ENCODE results near the gene CTXND1.

The CTXND1 gene

DNA sequence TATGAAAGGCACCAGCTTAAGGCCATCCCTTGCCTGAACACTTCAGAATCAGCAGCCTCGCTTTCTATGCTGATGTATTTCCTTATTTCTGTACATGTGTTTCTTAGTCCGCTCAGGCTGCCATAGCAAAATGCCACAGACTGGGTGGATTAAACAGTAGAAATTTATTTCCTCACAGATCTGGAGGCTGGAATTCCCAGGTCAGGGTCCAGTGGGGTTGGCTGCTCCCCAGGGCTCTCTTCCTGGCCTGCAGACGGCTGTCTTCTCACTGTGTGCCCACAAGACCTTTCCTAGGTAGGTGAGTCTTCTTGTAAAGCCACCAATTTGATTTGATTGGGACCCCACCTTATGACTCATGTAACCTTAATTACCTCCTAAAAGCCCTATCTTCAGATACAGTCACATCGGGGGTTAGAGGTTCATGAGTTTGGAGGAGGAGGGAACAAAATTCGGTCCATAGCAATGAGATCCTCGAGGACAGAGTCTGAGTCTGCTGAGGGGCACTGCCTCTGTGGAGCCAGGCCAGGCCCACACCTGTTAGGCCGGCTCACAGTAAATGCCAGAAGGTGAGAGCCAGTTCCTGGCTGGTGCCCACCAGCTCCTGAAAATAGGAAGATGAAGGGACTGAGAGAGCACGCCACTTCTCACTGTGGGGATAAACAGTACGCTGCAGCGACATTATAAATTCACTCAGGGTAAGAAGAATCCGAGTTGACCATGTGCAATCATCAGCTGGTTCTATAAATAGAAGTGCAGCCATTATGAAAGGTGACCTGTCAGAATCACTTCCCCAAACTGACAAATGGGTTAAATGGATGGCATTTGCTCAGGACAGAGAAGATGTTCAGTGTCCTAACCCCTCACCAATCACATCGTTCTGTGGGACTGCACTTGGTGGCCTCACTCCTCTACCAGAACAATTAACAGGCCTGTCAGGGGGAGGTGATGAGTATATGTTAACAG is 41.1 kb downstream of the CTXND1 start:
- TF ChIP-seq, protein P1, sequence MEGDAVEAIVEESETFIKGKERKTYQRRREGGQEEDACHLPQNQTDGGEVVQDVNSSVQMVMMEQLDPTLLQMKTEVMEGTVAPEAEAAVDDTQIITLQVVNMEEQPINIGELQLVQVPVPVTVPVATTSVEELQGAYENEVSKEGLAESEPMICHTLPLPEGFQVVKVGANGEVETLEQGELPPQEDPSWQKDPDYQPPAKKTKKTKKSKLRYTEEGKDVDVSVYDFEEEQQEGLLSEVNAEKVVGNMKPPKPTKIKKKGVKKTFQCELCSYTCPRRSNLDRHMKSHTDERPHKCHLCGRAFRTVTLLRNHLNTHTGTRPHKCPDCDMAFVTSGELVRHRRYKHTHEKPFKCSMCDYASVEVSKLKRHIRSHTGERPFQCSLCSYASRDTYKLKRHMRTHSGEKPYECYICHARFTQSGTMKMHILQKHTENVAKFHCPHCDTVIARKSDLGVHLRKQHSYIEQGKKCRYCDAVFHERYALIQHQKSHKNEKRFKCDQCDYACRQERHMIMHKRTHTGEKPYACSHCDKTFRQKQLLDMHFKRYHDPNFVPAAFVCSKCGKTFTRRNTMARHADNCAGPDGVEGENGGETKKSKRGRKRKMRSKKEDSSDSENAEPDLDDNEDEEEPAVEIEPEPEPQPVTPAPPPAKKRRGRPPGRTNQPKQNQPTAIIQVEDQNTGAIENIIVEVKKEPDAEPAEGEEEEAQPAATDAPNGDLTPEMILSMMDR (IDR thresholded peaks at IDR 0.05; ENCODE audit: extremely low read depth, missing control alignments), result no peak
- peak; percentile 34 for DNase-seq (ENCODE audit: low spot score)

DNA sequence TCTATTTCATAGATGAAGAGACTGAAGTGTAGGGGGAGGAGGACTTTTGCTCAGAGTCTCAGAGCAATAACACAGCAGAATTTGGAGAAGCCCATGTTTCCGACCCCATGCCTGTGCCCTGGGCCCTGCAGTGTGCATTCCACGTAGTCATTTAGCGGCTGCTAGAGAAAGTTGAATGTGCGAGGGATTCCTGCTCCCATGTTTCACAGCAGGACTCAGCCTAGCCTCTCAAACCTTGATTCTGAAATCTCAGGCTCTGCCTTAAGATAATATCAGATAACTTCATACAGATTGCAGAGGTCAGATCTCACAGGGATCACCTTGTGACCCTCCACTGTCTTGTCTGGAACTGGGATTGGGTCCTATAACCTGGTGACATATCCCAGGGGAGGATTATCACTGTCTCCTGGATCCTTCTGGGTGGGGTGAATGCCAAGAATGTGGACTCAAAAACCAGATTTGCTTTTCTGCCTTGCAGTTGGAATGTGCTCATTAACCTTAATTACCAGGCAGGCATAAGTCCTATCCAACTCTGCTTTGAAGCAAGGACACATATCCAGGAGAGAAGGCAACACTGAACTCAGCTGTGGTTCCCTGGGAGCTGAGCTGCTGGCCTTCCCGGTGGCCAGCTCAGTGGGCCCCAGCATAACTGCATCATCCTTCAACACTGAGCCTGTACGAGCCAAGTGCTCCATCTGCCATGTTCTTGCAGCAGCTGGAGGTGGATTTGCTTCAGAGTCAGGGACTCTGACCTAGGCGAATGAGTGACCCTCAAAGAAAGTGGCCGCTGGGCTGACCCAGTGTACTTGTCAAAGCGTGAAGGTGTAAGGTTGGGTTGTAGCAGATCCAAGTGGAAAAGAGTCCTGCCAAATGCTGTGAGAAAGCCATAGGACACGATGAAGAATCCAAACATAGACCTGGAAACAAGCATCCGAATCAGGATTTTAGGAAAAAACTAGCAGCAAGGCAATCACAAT is 43.0 kb downstream of the CTXND1 start:
- no peak for DNase-seq (ENCODE audit: low spot score)
- TF ChIP-seq, protein P1 (IDR thresholded peaks at IDR 0.05; ENCODE audit: extremely low read depth, missing control alignments), result no peak

DNA sequence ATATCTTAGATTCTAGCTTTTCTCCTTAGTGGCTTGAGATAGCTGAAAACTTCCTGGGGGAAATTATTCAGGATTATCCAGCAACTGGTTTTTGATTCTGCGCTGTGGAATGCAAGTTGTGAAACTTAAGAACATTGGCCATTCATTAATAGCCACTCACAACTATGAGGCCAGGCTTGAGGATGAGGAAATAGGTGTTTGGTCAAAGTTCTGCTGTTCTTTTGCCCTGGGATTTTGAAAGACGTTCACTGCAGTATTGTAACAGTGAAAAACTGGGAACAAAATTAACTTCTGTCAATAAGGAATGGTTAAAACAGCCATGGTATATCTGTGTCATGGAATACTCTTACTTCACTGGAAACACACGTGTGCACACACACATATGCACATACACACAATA is 44.1 kb downstream of the CTXND1 start:
- TF ChIP-seq, protein P1 (IDR thresholded peaks at IDR 0.05; ENCODE audit: extremely low read depth, missing control alignments), result no peak
- no peak for DNase-seq (ENCODE audit: low spot score)

DNA sequence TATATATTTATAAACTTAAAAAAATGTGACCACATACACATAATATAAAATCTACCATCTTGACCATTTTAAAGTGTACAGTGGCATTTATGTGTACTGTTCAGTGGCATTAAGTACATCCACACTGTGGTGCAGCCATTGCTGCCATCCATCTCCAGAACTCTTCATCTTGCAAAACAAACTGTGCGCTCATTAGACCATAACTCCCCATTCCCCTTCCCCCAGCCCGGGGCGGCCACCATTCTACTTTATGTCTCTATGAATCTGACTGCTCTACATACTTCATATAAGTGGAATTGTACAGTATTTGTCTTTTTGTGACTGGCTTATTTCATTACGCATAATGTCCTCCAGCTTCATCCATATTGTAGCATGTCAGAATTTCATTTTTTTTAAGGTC is 47.8 kb downstream of the CTXND1 start:
- TF ChIP-seq, protein P1 (IDR thresholded peaks at IDR 0.05; ENCODE audit: extremely low read depth, missing control alignments), result no peak
- DNase-seq (ENCODE audit: low spot score), result no peak

DNA sequence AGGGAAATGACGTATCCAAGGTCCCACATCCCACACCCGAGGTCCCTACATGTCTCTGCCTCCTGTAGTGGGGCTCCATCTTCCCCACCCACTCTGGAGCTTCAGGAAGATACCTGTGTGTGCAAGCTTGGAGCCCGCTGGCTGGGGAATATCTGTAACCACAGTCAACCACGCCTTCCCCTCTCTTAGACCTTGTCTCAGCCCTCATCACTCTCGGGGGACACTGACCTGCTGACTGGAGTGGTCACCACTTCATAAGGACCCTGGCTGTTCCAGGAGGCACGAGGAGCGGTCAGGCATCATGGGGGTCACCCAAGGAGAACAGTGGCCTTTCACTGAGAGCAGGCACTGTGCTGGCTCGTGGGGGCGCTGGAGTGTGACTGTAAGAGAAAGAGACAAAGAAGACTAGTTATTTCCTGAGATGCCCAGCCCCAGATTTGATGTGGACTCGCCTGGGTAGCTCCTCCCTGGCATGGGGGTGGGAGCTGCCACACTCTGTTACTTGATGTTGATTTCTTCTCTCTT is 48.6 kb downstream of the CTXND1 start:
- TF ChIP-seq, protein P1 (IDR thresholded peaks at IDR 0.05; ENCODE audit: extremely low read depth, missing control alignments), result no peak
- DNase-seq (ENCODE audit: low spot score), result no peak

DNA sequence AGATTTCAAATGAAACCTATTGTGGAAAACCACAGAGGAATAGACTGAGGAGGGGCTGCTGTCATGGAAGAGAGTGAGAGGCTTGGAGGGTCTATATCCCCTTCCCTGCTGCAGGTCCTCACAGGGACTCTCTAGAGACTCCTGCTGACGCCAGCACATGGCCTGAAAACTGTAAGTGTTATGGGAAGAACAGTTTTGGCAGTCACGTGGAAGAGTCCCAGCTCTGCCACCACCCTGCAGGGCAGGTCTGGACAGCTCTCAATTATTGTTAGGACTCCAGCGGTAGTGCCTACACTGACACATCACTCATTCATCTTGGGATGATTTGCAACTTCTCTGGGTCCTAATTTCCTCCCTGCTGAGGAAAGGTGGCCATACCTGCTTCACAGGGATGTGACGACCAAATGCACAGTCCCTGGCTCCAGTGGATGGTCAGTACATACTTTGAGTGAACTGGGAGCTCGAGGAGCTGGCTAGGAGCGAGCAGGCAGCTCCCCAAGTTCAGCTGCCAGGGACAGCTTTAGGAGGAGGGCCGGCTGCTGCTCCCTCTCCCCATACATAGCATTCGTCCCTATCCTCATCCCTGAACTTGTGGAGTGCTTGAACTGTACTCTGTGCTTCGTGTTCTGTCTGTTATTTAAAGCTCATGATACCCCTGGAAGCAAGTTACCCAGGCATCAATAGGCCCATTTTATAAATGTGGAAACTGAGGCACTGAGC is 49.2 kb downstream of the CTXND1 start:
- DNase-seq (ENCODE audit: low spot score), result no peak
- TF ChIP-seq, protein P1 (IDR thresholded peaks at IDR 0.05; ENCODE audit: extremely low read depth, missing control alignments), result no peak

Measured in GM20000 (cell line).